Right lobe of liver (tissue), 4 donors: Measurements from ENCODE around the gene NT5DC1.

Experiments
- POLR2A ChIP-seq: fragments of 450-650 bp; IDR thresholded peaks from one replicate; pipeline ENCODE4 v1.6.1; 2017; ENCODE audit warnings: antibody characterized with exemption, mild to moderate bottlenecking
- TF ChIP-seq, protein P1 (sequence below), 4 donors: fragments of 200-600 bp in 3 of 4; fragments of 450-650 bp in 1 of 4; IDR thresholded peaks; one replicate each; pipeline versions ENCODE4 v1.5.1 to v1.8.0; 2016 to 2022; ENCODE audit warnings: antibody characterized with exemption in 4 of 4, mild to moderate bottlenecking in 2 of 4
- donor health status: DM: no; HTN: no; CAD: no.
- donor health status: DM: no; HTN: no; CAD: no.
- donor health status: DM: no; HTN: yes; CAD: no.

DNA sequence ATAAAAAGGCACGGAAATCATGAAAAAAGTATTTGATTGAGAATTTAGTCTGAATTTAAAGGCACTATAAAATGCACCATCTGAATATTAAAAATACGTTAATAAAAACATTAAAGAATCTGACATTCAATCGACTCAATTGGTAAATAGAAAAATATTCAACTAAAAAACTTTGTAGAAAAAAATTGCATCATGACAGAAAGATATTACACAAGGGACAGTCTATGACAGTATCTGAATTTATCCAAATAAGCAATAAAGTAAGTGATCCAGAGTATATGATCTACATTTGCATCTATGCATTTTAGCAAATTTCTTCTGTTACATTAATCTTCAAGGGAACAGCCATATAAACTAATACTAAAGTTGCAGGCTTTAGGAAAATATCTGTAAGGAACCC is 49.4 kb upstream of the NT5DC1 start:
- TF ChIP-seq, protein P1, sequence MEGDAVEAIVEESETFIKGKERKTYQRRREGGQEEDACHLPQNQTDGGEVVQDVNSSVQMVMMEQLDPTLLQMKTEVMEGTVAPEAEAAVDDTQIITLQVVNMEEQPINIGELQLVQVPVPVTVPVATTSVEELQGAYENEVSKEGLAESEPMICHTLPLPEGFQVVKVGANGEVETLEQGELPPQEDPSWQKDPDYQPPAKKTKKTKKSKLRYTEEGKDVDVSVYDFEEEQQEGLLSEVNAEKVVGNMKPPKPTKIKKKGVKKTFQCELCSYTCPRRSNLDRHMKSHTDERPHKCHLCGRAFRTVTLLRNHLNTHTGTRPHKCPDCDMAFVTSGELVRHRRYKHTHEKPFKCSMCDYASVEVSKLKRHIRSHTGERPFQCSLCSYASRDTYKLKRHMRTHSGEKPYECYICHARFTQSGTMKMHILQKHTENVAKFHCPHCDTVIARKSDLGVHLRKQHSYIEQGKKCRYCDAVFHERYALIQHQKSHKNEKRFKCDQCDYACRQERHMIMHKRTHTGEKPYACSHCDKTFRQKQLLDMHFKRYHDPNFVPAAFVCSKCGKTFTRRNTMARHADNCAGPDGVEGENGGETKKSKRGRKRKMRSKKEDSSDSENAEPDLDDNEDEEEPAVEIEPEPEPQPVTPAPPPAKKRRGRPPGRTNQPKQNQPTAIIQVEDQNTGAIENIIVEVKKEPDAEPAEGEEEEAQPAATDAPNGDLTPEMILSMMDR (IDR thresholded peaks at IDR 0.05), result no peak
- TF ChIP-seq POLR2A, result no peak
